HT1080 (cell line): ENCODE measurements around the gene ZNF446. TPM values are rescaled to one million over a fixed set of nuclear protein-coding genes. Genes with fewer than 3 reads are reported as not detected.

Experiments
- DNase-seq: peaks from one replicate; pipeline ENCODE4 v3.0.0-alpha.2; 2015; ENCODE audit warnings: low read depth
- small RNA-seq: library from RNA; depleted of rRNA; stranded (forward); fragments of <200 nt; gene quantifications from one replicate; pipeline ENCODE3, GENCODE V24; 2014
- total RNA-seq: library from RNA; depleted of rRNA; stranded (reverse); fragments of >200 nt; shearing (Covaris generic); gene quantifications from 2 replicates; pipeline ENCODE4 v1.2.3, GENCODE V29; 2014; rRNA removed

The ZNF446 gene
- total RNA-seq, 1 experiment from 2014 or later, result 13.2 TPM

GRCh38 chr19:58521651-58522050, 45.5 kb downstream of the ZNF446 start:
- DNase-seq, result no peak

DNA sequence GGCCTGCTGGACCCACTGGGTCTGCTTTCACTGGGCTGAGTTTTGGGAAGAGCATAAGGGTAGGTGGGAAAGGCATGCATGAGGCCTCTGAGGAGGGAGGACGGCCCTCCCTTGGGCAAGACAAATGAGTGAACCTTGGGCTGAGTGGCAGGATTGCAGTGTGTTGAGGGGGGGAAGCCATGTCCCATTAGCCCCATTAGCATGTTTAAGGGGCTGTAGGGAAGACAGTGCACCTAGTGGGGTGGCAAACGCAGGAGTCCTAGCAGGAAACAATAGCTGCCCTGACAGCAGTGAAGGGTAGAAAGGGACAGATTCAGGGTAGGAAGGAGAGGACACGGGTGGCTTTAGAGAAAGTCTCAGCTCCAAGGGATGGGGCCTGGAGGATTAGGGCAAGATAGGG, 46.6 kb downstream of the ZNF446 start:
- no peak for DNase-seq

DNA sequence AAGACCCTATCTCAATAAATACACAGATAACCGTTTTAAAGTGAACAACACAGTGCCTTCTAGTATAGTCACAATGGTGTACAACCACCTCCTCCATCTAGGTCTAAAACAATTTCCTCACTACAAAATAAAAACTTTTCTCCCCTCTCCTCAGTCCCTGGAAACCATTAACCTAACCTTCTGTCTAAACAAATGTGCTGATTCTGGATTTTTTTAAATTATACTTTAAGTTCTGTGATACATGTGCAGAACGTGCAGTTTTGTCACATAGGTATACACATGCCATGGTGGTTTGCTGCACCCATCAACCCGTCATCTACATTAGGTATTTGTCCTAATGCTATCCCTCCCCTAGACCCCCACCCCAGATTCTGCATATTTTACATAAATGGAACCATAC, 53.3 kb downstream of the ZNF446 start:
- DNase-seq, result no peak

Small RNA genes lying within 50 kb of the gene (small RNA-seq; reads per million reads assigned to genes)
- not detected for gene RN7SL693P
- gene RNU6-1337P, result not detected

Other genes with a start within 250 kb of the ZNF446 start
- 36.6 and 62.3 TPM in 2 replicates for gene ZNF544, start 247.4 kb upstream of the ZNF446 start, total RNA-seq
- gene ZNF8, start 197.4 kb upstream of the ZNF446 start, total RNA-seq, result 3.1 TPM in 2 replicates
- gene ERVK3-1, start 171.0 kb upstream of the ZNF446 start, total RNA-seq, result 78.6 and 105 TPM in 2 replicates
- 3.7 and 5.2 TPM in 2 replicates for gene ZSCAN22, start 149.4 kb upstream of the ZNF446 start, total RNA-seq
- gene A1BG, start 122.9 kb upstream of the ZNF446 start, total RNA-seq, result 20.3 and 22.8 TPM in 2 replicates
- gene ZNF497, start 113.6 kb upstream of the ZNF446 start, total RNA-seq, result 0.67 and 2.1 TPM in 2 replicates
- 0.08 and 1.4 TPM in 2 replicates for gene ZNF837, start 95.3 kb upstream of the ZNF446 start, total RNA-seq
- gene RPS5, start 89.1 kb upstream of the ZNF446 start, total RNA-seq, result 3,183 and 4,090 TPM in 2 replicates
- 0.24 TPM in 1 of 2 replicates, not detected in the other for gene RNF225, start 80.7 kb upstream of the ZNF446 start, total RNA-seq
- 27.4 and 33.4 TPM in 2 replicates for gene ZNF584, start 67.7 kb upstream of the ZNF446 start, total RNA-seq
- gene ZNF132, start 36.2 kb upstream of the ZNF446 start, total RNA-seq, result 3.5 and 4.3 TPM in 2 replicates
- 17.6 and 19.1 TPM in 2 replicates for gene ZNF324B, start 24.7 kb upstream of the ZNF446 start, total RNA-seq
- gene ZNF324, start 9.3 kb upstream of the ZNF446 start, total RNA-seq, result 13.5 and 17.2 TPM in 2 replicates
- gene SLC27A5, start 35.6 kb downstream of the ZNF446 start, total RNA-seq, result 26.3 and 28.9 TPM in 2 replicates
- 9.2 and 12.5 TPM in 2 replicates for gene ZBTB45, start 43.5 kb downstream of the ZNF446 start, total RNA-seq
- gene TRIM28, start 67.7 kb downstream of the ZNF446 start, total RNA-seq, result 1,553 and 2,010 TPM in 2 replicates
- 98.7 and 107 TPM in 2 replicates for gene CHMP2A, start 78.8 kb downstream of the ZNF446 start, total RNA-seq
- gene UBE2M, start 82.3 kb downstream of the ZNF446 start, total RNA-seq, result 229 and 237 TPM in 2 replicates
- 13.5 and 15.5 TPM in 2 replicates for gene MZF1, start 97.0 kb downstream of the ZNF446 start, total RNA-seq